Measurements from ENCODE around the gene CYYR1.

Gene CYYR1

DNA sequence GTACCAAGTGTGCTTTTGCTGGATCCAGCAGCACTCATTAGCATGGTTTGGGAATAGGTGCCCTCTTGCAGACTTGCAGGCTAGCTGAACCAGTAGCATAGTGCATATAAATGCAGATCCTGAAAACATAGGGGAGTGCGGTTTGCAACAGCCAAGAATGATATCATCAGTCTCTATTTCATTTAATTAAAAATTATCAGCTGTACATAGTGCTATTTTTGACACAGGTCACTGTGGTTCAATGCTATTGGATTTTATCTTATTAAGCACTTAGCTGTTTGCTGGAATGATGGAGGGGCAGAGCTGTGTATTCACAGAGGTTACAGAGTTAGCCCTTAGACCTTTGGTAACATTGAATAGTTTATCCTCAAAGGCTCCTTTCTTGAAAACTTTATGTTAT, 43.6 kb downstream of the CYYR1 start:
- TF ChIP-seq, protein P1, sequence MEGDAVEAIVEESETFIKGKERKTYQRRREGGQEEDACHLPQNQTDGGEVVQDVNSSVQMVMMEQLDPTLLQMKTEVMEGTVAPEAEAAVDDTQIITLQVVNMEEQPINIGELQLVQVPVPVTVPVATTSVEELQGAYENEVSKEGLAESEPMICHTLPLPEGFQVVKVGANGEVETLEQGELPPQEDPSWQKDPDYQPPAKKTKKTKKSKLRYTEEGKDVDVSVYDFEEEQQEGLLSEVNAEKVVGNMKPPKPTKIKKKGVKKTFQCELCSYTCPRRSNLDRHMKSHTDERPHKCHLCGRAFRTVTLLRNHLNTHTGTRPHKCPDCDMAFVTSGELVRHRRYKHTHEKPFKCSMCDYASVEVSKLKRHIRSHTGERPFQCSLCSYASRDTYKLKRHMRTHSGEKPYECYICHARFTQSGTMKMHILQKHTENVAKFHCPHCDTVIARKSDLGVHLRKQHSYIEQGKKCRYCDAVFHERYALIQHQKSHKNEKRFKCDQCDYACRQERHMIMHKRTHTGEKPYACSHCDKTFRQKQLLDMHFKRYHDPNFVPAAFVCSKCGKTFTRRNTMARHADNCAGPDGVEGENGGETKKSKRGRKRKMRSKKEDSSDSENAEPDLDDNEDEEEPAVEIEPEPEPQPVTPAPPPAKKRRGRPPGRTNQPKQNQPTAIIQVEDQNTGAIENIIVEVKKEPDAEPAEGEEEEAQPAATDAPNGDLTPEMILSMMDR (conservative IDR thresholded peaks at IDR 0.05; ENCODE audit: control insufficient read depth, insufficient read depth, low read depth, low read length): no peak
- DNase-seq (ENCODE audit: low read depth): no peak

DNA sequence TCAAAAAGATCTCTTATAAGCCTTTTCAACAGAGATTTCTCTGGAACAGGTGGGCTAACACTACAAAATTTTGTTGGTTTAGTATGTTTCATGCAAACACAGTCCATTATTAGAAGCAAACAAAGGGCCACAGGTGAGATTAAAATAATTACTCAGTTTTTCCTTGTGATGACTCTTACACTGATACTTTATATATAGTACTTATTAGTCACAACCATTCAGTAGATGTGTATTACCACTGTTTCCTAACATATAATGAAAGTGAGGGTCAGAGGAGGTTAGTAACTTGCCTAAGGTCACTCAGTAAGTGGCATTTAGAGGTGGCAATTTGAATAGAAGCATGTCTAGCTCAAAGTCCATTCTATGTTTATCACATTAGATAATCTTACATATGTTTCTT, 44.2 kb downstream of the CYYR1 start:
- no peak for DNase-seq (ENCODE audit: low read depth)
- TF ChIP-seq, protein P1 (conservative IDR thresholded peaks at IDR 0.05; ENCODE audit: control insufficient read depth, insufficient read depth, low read depth, low read length): no peak
- H3K4me3 ChIP-seq (ENCODE audit: control insufficient read depth, low read depth, low read length): no peak overlapping the region

More for the DNA sequence above, 43.6 kb downstream of the CYYR1 start:
- H3K4me3 ChIP-seq (ENCODE audit: control insufficient read depth, low read depth, low read length): no peak overlapping the region

DNA sequence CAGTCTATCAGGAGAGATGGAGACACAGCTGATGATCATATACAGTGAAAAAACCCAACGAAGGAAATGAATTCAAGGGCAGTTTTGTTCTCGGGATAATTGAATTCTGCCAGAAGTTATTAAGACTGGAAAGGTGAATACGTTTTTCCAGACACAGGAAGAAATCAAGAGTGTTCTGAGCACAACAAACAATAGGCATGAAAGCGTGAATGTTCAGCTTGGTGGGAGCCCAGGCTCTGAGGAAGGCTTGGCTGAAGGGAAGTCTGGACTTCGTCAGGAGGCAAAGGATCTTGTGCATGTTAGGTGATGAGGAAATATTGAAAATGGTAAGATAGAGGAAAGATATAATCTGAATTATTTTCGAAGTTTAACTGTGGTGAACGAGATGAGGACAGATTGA, 50.4 kb downstream of the CYYR1 start:
- no peak for DNase-seq (ENCODE audit: low read depth)
- TF ChIP-seq, protein P1 (conservative IDR thresholded peaks at IDR 0.05; ENCODE audit: control insufficient read depth, insufficient read depth, low read depth, low read length): no peak
- no peak overlapping the region for H3K4me3 ChIP-seq (ENCODE audit: control insufficient read depth, low read depth, low read length)

DNA sequence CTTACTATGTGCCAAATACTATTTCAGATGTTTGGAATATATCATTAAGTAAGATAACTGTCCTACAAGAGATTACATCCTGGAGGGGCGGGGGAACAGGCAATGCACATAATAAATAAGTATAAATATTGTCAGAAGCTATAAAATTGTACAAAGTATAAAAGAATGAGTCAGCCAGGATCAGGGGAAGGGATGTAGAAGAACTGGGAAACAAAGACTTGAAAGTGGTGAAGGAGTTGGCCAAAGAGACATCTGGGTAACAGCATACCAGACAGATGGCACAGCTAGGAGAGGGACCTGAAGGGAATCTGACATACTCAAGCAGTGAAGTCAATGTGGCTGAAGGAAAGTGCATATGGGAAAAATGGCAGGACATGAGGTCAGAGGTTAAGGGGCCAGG, 53.9 kb downstream of the CYYR1 start:
- TF ChIP-seq, protein P1 (conservative IDR thresholded peaks at IDR 0.05; ENCODE audit: control insufficient read depth, insufficient read depth, low read depth, low read length): no peak
- DNase-seq (ENCODE audit: low read depth): no peak
- no peak overlapping the region for H3K4me3 ChIP-seq (ENCODE audit: control insufficient read depth, low read depth, low read length)

DNA sequence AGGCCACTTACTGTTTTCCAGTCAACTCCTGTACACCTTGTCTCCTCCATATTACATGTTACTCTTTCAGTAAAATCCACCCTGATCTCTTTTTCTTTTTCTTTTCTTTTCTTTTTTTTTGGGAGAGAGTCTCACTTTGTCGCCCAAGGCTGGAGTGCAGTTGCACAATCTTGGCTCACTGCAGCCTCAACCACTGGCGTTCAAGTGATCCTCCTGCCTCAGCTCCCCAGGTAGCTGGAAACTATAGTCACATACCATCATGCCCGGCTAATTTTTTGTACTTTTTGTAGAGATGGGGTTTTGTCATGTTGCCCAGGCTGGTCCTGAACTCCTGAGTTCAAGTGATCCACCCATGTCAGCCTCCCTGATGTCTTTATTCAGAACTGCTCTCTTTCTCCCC, 57.8 kb downstream of the CYYR1 start:
- no peak for DNase-seq (ENCODE audit: low read depth)
- TF ChIP-seq, protein P1 (conservative IDR thresholded peaks at IDR 0.05; ENCODE audit: control insufficient read depth, insufficient read depth, low read depth, low read length): no peak

DNA sequence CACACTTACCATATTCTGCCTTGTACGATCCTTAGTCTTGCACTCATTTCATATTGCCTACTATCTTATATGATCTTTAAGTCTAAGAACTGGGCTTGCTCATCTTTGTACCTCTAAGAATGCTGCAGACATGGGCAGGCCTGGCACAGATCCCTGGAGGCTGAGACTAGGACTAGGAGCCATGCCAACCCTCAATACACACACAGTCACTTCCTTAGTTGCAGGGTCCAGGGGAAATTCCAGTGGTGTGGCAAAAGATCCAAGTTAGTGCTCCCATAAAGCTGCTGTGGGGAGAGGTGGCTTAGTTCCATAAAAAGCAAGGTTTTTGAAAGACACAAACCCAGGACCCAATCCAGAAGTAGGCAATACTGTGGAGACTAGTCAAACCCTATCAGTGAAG, 59.9 kb downstream of the CYYR1 start:
- TF ChIP-seq, protein P1 (conservative IDR thresholded peaks at IDR 0.05; ENCODE audit: control insufficient read depth, insufficient read depth, low read depth, low read length): no peak
- DNase-seq (ENCODE audit: low read depth): peak; percentile 3
- no peak overlapping the region for H3K4me3 ChIP-seq (ENCODE audit: control insufficient read depth, low read depth, low read length)

More for the DNA sequence above, 57.8 kb downstream of the CYYR1 start:
- H3K4me3 ChIP-seq (ENCODE audit: control insufficient read depth, low read depth, low read length): no peak overlapping the region

DNA sequence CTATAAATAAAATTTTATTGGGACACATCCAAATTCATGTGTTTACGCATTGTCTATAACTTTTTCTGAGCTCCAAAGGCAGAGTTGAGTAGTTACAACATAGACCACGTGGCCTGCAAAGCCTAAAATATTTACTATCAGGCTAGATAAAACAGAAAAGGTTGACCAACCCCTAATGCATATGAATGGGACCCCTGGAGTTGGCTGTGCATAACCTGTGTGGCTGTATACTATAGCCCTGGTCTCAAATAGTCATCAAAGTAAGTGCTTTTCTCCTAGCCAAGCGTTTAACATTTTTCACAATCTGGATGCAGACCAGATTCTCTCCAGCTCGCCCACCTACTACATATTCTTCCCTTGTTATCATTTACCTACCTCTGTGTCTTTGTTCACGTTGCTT, 60.4 kb downstream of the CYYR1 start:
- H3K4me3 ChIP-seq (ENCODE audit: control insufficient read depth, low read depth, low read length): no peak overlapping the region
- TF ChIP-seq, protein P1 (conservative IDR thresholded peaks at IDR 0.05; ENCODE audit: control insufficient read depth, insufficient read depth, low read depth, low read length): no peak
- DNase-seq (ENCODE audit: low read depth): no peak
